Measurements from ENCODE around the gene PRKG1. TPM values are rescaled to one million over a fixed set of nuclear protein-coding genes. Genes with fewer than 3 reads are reported as not detected.

PRKG1 gene
- polyA plus RNA-seq, 1 donor (not counting 4 experiments of a cell fraction or from before 2014, with no cell fraction given) = 0.24 TPM

- Histone ChIP-seq H3K4me3 (ENCODE audit: control insufficient read depth in 2 of 3, extremely low read depth in 1 of 3, insufficient read depth in 2 of 3, low read depth in 1 of 3, low read length in 3 of 3) (no peak overlapping the region), H3K9me3 (ENCODE audit: control insufficient read depth, low read depth, low read length) (no peaks in the 10 kb centered on the region), H4K20me1 (ENCODE audit: control insufficient read depth, extremely low read depth, insufficient read depth, low read length) (no peaks in the 10 kb centered on the region), H3K9ac (ENCODE audit: control insufficient read depth, extremely low read depth, insufficient read depth, low read length) (no peak overlapping the region), H3K9me1 (ENCODE audit: control insufficient read depth, extremely low read depth, insufficient read depth, low read length) (no peaks in the 10 kb centered on the region), H3K79me2 (ENCODE audit: control insufficient read depth, insufficient read depth, low read length) (no peaks in the 10 kb centered on the region), H3K4me2 (ENCODE audit: control insufficient read depth, extremely low read depth, insufficient read depth, low read depth, low read length) (no peak overlapping the region), H3K36me3 (ENCODE audit: control insufficient read depth in 2 of 2, extremely low read depth in 1 of 2, insufficient read depth in 2 of 2, low read length in 2 of 2) (no peaks in the 10 kb centered on the region), H3K27me3 (ENCODE audit: control insufficient read depth, extremely low read depth, insufficient read depth, low read length) (no peaks in the 10 kb centered on the region), H3K4me1 (ENCODE audit: control insufficient read depth, extremely low read depth, insufficient read depth, low read length) (no peaks in the 10 kb centered on the region), H3K27ac (ENCODE audit: control insufficient read depth, insufficient read depth, low read length) (no peak overlapping the region), H2AFZ (ENCODE audit: control insufficient read depth, low read length) (no peak overlapping the region)
- TF ChIP-seq EZH2 (IDR thresholded peaks at IDR 0.05; ENCODE audit: low read length) (no peak), CTCF (optimal IDR thresholded peaks at IDR 0.05 in 1 of 3, IDR thresholded peaks at IDR 0.05 in 1 of 3, conservative IDR thresholded peaks at IDR 0.05 in 1 of 3; ENCODE audit: extremely low read depth in 1 of 3, insufficient read depth in 2 of 3, low read length in 3 of 3) (no peak)
- no peak for DNase-seq (ENCODE audit: low read depth, low spot score)
- no peak for FAIRE-seq
- dilution Hi-C loops (cut with MboI; ENCODE audit: extremely low pct_ligation_motif_present, low sequenced_read_pairs) = no loop called here
Measured at GRCh38 chr10:51705774-51706173, 631.5 kb downstream of the PRKG1 start.

DNA sequence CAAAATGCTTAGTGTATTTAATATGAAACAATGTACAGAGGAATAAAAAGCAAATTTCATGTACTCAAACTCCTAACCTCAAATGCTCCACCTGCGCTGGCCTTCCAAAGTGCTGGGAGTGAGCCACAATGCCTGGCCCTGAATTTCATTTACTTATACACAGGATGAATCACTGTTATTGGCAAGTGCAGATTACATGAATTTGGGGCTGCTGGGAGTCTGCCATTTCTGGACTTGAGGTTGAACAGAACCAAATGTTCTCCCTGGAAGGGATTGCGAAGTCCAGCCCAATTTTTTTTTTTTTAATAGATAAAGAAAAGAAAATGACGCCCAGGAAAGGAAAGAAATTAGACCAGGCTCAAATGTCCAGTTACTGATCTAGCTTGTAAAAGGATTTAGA is 631.9 kb downstream of the PRKG1 start:
- Histone ChIP-seq H3K4me3 (ENCODE audit: control insufficient read depth in 2 of 3, extremely low read depth in 1 of 3, insufficient read depth in 2 of 3, low read depth in 1 of 3, low read length in 3 of 3) (no peak overlapping the region), H2AFZ (ENCODE audit: control insufficient read depth, low read length) (no peak overlapping the region), H3K27ac (ENCODE audit: control insufficient read depth, insufficient read depth, low read length) (no peak overlapping the region), H3K4me2 (ENCODE audit: control insufficient read depth, extremely low read depth, insufficient read depth, low read depth, low read length) (no peak overlapping the region), H3K4me1 (ENCODE audit: control insufficient read depth, extremely low read depth, insufficient read depth, low read length) (no peaks in the 10 kb centered on the region), H4K20me1 (ENCODE audit: control insufficient read depth, extremely low read depth, insufficient read depth, low read length) (no peaks in the 10 kb centered on the region), H3K36me3 (ENCODE audit: control insufficient read depth in 2 of 2, extremely low read depth in 1 of 2, insufficient read depth in 2 of 2, low read length in 2 of 2) (no peaks in the 10 kb centered on the region), H3K79me2 (ENCODE audit: control insufficient read depth, insufficient read depth, low read length) (no peaks in the 10 kb centered on the region), H3K9me1 (ENCODE audit: control insufficient read depth, extremely low read depth, insufficient read depth, low read length) (no peaks in the 10 kb centered on the region), H3K27me3 (ENCODE audit: control insufficient read depth, extremely low read depth, insufficient read depth, low read length) (no peaks in the 10 kb centered on the region), H3K9me3 (ENCODE audit: control insufficient read depth, low read depth, low read length) (no peaks in the 10 kb centered on the region), H3K9ac (ENCODE audit: control insufficient read depth, extremely low read depth, insufficient read depth, low read length) (no peak overlapping the region)
- FAIRE-seq = no peak
- dilution Hi-C loops (cut with MboI; ENCODE audit: extremely low pct_ligation_motif_present, low sequenced_read_pairs) = no loop called here
- DNase-seq (ENCODE audit: low read depth, low spot score) = no peak
- no peak for TF ChIP-seq CTCF (optimal IDR thresholded peaks at IDR 0.05 in 1 of 3, IDR thresholded peaks at IDR 0.05 in 1 of 3, conservative IDR thresholded peaks at IDR 0.05 in 1 of 3; ENCODE audit: extremely low read depth in 1 of 3, insufficient read depth in 2 of 3, low read length in 3 of 3)
- no peak for TF ChIP-seq EZH2 (IDR thresholded peaks at IDR 0.05; ENCODE audit: low read length)

Measured in keratinocyte (primary cell).